Measurements from ENCODE around the gene CCDC51. TPM values are rescaled to one million over a fixed set of nuclear protein-coding genes. Genes with fewer than 3 reads are reported as not detected.
A peak's percentile ranks its signal among the peaks of the same experiment; 100 is the strongest.

The CCDC51 gene
- total RNA-seq, 1 donor from 2014 or later: 39.2 TPM

- peaks cover 5% of the 10 kb centered on the region for H3K36me3 ChIP-seq (ENCODE audit: control insufficient read depth, insufficient read depth, low read length)
- no peak overlapping the region for H3K4me3 ChIP-seq (ENCODE audit: low read depth, low read length)
- TF ChIP-seq CTCF (IDR thresholded peaks at IDR 0.05; ENCODE audit: insufficient read depth, low read length, poor library complexity, severe bottlenecking): no peak
- no peaks in the 10 kb centered on the region for H3K27me3 ChIP-seq (ENCODE audit: control insufficient read depth, insufficient read depth, low read length)
- DNase-seq (ENCODE audit: low read depth): no peak
These were observed 21.8 kb downstream of the CCDC51 start for GRCh38 chr3:48418140-48418539.

GRCh38 chr3:48417529-48418108, 22.3 kb downstream of the CCDC51 start:
- no peak for TF ChIP-seq CTCF (IDR thresholded peaks at IDR 0.05; ENCODE audit: insufficient read depth, low read length, poor library complexity, severe bottlenecking)
- H3K4me3 ChIP-seq (ENCODE audit: low read depth, low read length): no peak overlapping the region
- no peaks in the 10 kb centered on the region for H3K27me3 ChIP-seq (ENCODE audit: control insufficient read depth, insufficient read depth, low read length)
- peaks cover 5% of the 10 kb centered on the region for H3K36me3 ChIP-seq (ENCODE audit: control insufficient read depth, insufficient read depth, low read length)
- no peak for DNase-seq (ENCODE audit: low read depth)

GRCh38 chr3:48416546-48416945, 23.4 kb downstream of the CCDC51 start:
- TF ChIP-seq CTCF (IDR thresholded peaks at IDR 0.05; ENCODE audit: insufficient read depth, low read length, poor library complexity, severe bottlenecking): no peak
- H3K4me3 ChIP-seq (ENCODE audit: low read depth, low read length): no peak overlapping the region
- DNase-seq (ENCODE audit: low read depth): no peak
- H3K27me3 ChIP-seq (ENCODE audit: control insufficient read depth, insufficient read depth, low read length): no peaks in the 10 kb centered on the region
- peaks cover 8% of the 10 kb centered on the region for H3K36me3 ChIP-seq (ENCODE audit: control insufficient read depth, insufficient read depth, low read length)

GRCh38 chr3:48416091-48416505, 23.8 kb downstream of the CCDC51 start:
- Histone ChIP-seq H3K4me3 (ENCODE audit: low read depth, low read length) (no peak overlapping the region), H3K27me3 (ENCODE audit: control insufficient read depth, insufficient read depth, low read length) (no peaks in the 10 kb centered on the region), H3K36me3 (ENCODE audit: control insufficient read depth, insufficient read depth, low read length) (peaks cover 8% of the 10 kb centered on the region)
- no peak for TF ChIP-seq CTCF (IDR thresholded peaks at IDR 0.05; ENCODE audit: insufficient read depth, low read length, poor library complexity, severe bottlenecking)
- no peak for DNase-seq (ENCODE audit: low read depth)

GRCh38 chr3:48415251-48415953, 24.5 kb downstream of the CCDC51 start:
- peak; percentile 5 for TF ChIP-seq CTCF (IDR thresholded peaks at IDR 0.05; ENCODE audit: insufficient read depth, low read length, poor library complexity, severe bottlenecking)
- Histone ChIP-seq H3K27me3 (ENCODE audit: control insufficient read depth, insufficient read depth, low read length) (no peaks in the 10 kb centered on the region), H3K36me3 (ENCODE audit: control insufficient read depth, insufficient read depth, low read length) (peaks cover 11% of the 10 kb centered on the region), H3K4me3 (ENCODE audit: low read depth, low read length) (no peak overlapping the region)
- DNase-seq (ENCODE audit: low read depth): no peak

Measured in kidney epithelial cell (primary cell).